Liver (tissue), 2 donors: ENCODE results near the gene CDHR2.

Experiments used
- TF ChIP-seq, protein P1 (sequence below): IDR thresholded peaks from 2 replicates; pipeline ENCODE4 v1.6.1; 2016; ENCODE audit warnings: antibody characterized with exemption, mild to moderate bottlenecking
- TF ChIP-seq, protein P2 (sequence below): fragments of 150-350 bp; IDR thresholded peaks from 2 replicates; pipeline ENCODE4 v1.5.1; 2017; ENCODE audit warnings: improper control_type of control experiment, low read depth, low read length; ENCODE audit not compliant: missing input control
- donor health status: healthy.

DNA sequence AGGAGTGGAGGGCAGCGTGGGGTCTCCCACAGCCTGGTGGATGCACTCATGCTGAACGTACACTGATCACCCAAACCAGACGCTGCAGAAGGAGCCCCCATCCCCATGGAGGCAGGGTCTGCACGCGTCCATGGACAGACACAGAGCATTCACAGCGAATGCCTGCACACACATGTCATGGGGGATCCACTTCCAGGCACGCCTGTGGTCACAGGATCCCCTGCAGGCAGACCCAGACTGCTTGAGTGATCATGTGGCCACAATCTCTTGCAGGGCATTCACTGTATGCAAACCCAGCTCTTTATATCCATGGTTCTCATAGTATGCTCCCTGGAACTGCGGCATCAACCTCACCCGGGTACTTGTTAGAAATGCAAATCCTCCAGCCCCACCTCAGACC, 75.8 kb downstream of the CDHR2 start:
- TF ChIP-seq, protein P1, sequence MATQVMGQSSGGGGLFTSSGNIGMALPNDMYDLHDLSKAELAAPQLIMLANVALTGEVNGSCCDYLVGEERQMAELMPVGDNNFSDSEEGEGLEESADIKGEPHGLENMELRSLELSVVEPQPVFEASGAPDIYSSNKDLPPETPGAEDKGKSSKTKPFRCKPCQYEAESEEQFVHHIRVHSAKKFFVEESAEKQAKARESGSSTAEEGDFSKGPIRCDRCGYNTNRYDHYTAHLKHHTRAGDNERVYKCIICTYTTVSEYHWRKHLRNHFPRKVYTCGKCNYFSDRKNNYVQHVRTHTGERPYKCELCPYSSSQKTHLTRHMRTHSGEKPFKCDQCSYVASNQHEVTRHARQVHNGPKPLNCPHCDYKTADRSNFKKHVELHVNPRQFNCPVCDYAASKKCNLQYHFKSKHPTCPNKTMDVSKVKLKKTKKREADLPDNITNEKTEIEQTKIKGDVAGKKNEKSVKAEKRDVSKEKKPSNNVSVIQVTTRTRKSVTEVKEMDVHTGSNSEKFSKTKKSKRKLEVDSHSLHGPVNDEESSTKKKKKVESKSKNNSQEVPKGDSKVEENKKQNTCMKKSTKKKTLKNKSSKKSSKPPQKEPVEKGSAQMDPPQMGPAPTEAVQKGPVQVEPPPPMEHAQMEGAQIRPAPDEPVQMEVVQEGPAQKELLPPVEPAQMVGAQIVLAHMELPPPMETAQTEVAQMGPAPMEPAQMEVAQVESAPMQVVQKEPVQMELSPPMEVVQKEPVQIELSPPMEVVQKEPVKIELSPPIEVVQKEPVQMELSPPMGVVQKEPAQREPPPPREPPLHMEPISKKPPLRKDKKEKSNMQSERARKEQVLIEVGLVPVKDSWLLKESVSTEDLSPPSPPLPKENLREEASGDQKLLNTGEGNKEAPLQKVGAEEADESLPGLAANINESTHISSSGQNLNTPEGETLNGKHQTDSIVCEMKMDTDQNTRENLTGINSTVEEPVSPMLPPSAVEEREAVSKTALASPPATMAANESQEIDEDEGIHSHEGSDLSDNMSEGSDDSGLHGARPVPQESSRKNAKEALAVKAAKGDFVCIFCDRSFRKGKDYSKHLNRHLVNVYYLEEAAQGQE, result no peak
- TF ChIP-seq, protein P2, sequence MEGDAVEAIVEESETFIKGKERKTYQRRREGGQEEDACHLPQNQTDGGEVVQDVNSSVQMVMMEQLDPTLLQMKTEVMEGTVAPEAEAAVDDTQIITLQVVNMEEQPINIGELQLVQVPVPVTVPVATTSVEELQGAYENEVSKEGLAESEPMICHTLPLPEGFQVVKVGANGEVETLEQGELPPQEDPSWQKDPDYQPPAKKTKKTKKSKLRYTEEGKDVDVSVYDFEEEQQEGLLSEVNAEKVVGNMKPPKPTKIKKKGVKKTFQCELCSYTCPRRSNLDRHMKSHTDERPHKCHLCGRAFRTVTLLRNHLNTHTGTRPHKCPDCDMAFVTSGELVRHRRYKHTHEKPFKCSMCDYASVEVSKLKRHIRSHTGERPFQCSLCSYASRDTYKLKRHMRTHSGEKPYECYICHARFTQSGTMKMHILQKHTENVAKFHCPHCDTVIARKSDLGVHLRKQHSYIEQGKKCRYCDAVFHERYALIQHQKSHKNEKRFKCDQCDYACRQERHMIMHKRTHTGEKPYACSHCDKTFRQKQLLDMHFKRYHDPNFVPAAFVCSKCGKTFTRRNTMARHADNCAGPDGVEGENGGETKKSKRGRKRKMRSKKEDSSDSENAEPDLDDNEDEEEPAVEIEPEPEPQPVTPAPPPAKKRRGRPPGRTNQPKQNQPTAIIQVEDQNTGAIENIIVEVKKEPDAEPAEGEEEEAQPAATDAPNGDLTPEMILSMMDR, result no peak
